Activated naive CD4-positive, alpha-beta T cell treated with anti-CD3 and anti-CD28 coated beads for 36 hours (primary cell): ENCODE results near the gene ABO. TPM values are rescaled to one million over a fixed set of nuclear protein-coding genes. Genes with fewer than 3 reads are reported as not detected.
"Not testable (repeated sequence)": the region's sequence is repeated elsewhere in the genome, so short reads cannot be mapped to it uniquely, and the experiment has no call there.

Source experiments
- CTCF ChIA-PET: fragments of 350-600 bp; sonication (Branson Sonifier 250); formaldehyde crosslinking; loops from one replicate; lab custom pipeline; 2021; ENCODE audit warnings: antibody characterized with exemption; lab: Charles Lee
- DNase-seq: peaks from one replicate; pipeline ENCODE4 v3.0.0-alpha.2; 2020
- H3K27ac Mint-ChIP-seq: one replicate; pipeline ENCODE4 v1.8.0; 2021; ENCODE audit warnings: mild to moderate bottlenecking, mixed read lengths
- H3K27me3 Mint-ChIP-seq: one replicate; pipeline ENCODE4 v1.8.0; 2021; ENCODE audit warnings: low read depth, mixed read lengths
- H3K36me3 Mint-ChIP-seq: one replicate; pipeline ENCODE4 v1.8.0; 2021; ENCODE audit warnings: low read depth, mixed read lengths
- H3K4me1 Mint-ChIP-seq: one replicate; pipeline ENCODE4 v1.8.0; 2021; ENCODE audit warnings: low read depth, mixed read lengths
- H3K4me3 Mint-ChIP-seq: one replicate; pipeline ENCODE4 v1.8.0; 2021; ENCODE audit warnings: mild to moderate bottlenecking, moderate library complexity, mixed read lengths
- H3K9me3 Mint-ChIP-seq: one replicate; pipeline ENCODE4 v1.8.0; 2021; ENCODE audit warnings: mixed read lengths
- intact Hi-C: fragments of 100-400 bp; cut with micrococcal nuclease; formaldehyde crosslinking; loops from one replicate; pipeline ENCODE4 v1.15.1; 2023
- total RNA-seq, 2 experiments: library from RNA; stranded (reverse); gene quantifications; one replicate each; pipeline ENCODE4 v1.2.3, GENCODE V29; 2021

Gene ABO
- total RNA-seq, 2 experiments from 2014 or later, result not detected

DNA sequence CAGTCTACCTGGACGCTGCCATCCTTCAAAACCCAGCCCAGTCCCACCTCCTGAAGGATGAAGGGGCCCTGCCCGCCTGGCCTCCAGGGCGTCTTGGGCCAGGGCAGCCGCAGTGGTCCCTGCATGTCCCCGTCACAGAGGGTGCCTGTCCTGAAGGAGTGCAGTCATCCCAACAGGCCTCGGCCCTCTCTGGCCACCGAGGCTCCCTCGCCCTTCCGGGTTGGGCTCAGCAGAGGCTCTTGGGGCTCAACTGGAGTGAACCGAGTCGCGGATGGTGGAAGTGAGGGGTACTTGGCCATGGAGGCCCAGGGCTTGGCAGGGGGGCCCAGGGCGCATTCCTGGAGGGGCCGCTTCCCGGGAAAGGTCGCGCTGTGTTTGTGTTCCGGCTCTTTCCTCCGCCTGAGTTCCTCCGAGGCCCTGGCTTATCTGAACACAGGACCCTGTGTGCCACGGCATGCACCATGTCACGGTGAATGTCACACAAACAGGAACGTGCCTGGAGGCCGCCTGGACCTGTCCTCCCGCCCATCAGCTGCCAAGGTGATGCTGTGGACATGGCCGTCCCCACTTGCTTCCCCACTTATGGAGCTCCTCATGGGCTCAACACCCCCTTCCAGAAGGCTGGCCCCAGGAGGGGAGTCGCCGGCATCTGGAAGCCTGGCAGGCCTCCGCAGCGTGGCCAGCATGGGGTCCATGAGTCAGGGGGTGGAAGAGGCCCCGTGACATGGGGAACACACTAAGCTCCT is 40.3 kb downstream of the ABO start:
- no peak for DNase-seq
- H3K4me1 Mint-ChIP-seq, result peaks cover 7% of the 10 kb centered on the region
- H3K36me3 Mint-ChIP-seq, result no peaks in the 10 kb centered on the region
- no peak overlapping the region for H3K4me3 Mint-ChIP-seq
- no peak overlapping the region for H3K27ac Mint-ChIP-seq
- H3K9me3 Mint-ChIP-seq, result no peaks in the 10 kb centered on the region
- CTCF ChIA-PET, result no interaction called here
- H3K27me3 Mint-ChIP-seq, result peaks cover 15% of the 10 kb centered on the region
- intact Hi-C loops, result loop anchor here (5.0 kb wide), 1 partner anchor 47 kb away; no protein-coding TSS in a partner anchor

DNA sequence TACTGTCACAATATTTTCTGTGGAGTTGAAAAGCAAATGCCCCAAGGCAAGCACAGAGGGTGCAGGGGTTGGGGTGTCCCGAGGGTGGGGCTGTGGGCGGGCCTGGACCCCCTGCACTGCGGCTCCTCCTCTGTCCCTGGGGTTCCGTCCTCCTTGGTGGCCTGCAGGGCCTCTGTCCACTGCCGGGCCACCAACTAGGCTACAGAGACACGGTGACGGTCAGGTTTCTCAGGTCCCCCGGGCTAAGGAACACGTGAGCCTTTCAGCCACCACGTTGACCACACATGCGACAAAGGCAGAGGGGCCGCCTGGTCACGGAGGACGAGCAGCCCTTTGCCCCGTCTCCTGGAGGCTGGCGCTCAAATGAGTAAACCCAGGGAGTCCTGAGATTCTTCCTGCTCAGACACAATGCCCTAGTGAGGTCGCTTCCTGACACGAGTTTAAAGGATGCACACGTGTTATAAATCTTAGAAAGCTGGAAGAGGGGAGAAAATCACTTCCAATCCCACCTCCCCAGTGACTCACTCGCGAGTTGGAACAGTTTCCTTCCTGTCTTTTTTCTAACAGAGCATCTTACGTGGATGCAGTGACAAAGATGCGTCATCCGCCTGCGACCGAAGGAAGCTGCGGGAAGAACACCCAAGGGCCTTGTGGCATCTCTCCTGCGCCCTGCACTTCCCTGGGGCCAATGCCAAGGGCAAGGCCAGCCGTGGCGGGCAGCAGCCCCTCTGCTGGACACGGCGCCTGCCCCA is 41.1 kb downstream of the ABO start:
- H3K27ac Mint-ChIP-seq, result no peak overlapping the region
- no peak for DNase-seq
- no peaks in the 10 kb centered on the region for H3K36me3 Mint-ChIP-seq
- intact Hi-C loops, result no loop called here
- H3K4me1 Mint-ChIP-seq, result peaks cover 4% of the 10 kb centered on the region
- no peaks in the 10 kb centered on the region for H3K9me3 Mint-ChIP-seq
- peaks cover 11% of the 10 kb centered on the region for H3K27me3 Mint-ChIP-seq
- CTCF ChIA-PET, result interaction anchor here (0.8 kb wide), 1 partner anchor 20 kb away, joined by 4 read pairs; no protein-coding TSS in a partner anchor
- no peak overlapping the region for H3K4me3 Mint-ChIP-seq

GRCh38 chr9:133231934-133232568 is 43.0 kb downstream of the ABO start:
- DNase-seq, H3K4me1 Mint-ChIP-seq, intact Hi-C loops, H3K27me3 Mint-ChIP-seq, CTCF ChIA-PET, H3K4me3 Mint-ChIP-seq, H3K27ac Mint-ChIP-seq, H3K9me3 Mint-ChIP-seq, H3K36me3 Mint-ChIP-seq: not testable (repeated sequence)

DNA sequence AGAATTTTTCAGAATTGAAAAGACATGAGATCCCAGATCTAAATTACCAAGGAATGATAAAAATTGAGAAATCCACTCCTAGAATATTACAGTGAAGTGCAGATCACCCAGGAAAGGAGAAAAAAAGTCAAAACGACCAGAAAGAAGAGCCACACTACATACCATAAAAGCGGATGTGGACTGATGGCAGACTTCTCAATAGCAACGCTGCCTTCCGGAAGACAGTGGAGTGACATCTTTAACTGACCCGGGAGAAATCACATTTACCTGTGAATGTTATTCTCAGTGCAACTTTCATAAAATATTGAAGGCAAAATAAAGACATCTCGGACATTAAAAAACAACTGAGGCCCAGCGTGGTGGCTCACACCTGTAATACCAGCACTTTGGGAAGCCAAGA is 44.5 kb downstream of the ABO start:
- H3K9me3 Mint-ChIP-seq, intact Hi-C loops, DNase-seq, H3K36me3 Mint-ChIP-seq, CTCF ChIA-PET, H3K27ac Mint-ChIP-seq, H3K27me3 Mint-ChIP-seq, H3K4me1 Mint-ChIP-seq, H3K4me3 Mint-ChIP-seq: not testable (repeated sequence)

GRCh38 chr9:133230093-133230492 is 44.9 kb downstream of the ABO start:
- H3K4me1 Mint-ChIP-seq, result no peaks in the 10 kb centered on the region
- no peaks in the 10 kb centered on the region for H3K36me3 Mint-ChIP-seq
- no peak overlapping the region for H3K4me3 Mint-ChIP-seq
- H3K27ac Mint-ChIP-seq, result no peak overlapping the region
- CTCF ChIA-PET, result interaction anchor here (0.9 kb wide), 1 partner anchor 9 kb away, joined by 3 read pairs; no protein-coding TSS in a partner anchor
- intact Hi-C loops, result no loop called here
- H3K9me3 Mint-ChIP-seq, result no peaks in the 10 kb centered on the region
- H3K27me3 Mint-ChIP-seq, result no peaks in the 10 kb centered on the region
- DNase-seq, result no peak

- H3K27ac Mint-ChIP-seq, CTCF ChIA-PET, H3K9me3 Mint-ChIP-seq, DNase-seq, H3K4me3 Mint-ChIP-seq, H3K27me3 Mint-ChIP-seq, intact Hi-C loops, H3K4me1 Mint-ChIP-seq, H3K36me3 Mint-ChIP-seq: not testable (repeated sequence)
These were observed 46.4 kb downstream of the ABO start for GRCh38 chr9:133228474-133229193.

GRCh38 chr9:133227996-133228395 is 47.0 kb downstream of the ABO start:
- H3K36me3 Mint-ChIP-seq, H3K9me3 Mint-ChIP-seq, intact Hi-C loops, CTCF ChIA-PET, H3K4me1 Mint-ChIP-seq, H3K27me3 Mint-ChIP-seq, H3K4me3 Mint-ChIP-seq, DNase-seq, H3K27ac Mint-ChIP-seq: not testable (repeated sequence)

GRCh38 chr9:133227242-133227860 is 47.6 kb downstream of the ABO start:
- H3K4me1 Mint-ChIP-seq, result no peaks in the 10 kb centered on the region
- H3K9me3 Mint-ChIP-seq, result no peaks in the 10 kb centered on the region
- H3K4me3 Mint-ChIP-seq, result no peak overlapping the region
- no peak for DNase-seq
- no peak overlapping the region for H3K27ac Mint-ChIP-seq
- CTCF ChIA-PET, result no interaction called here
- no peaks in the 10 kb centered on the region for H3K36me3 Mint-ChIP-seq
- peaks cover 3% of the 10 kb centered on the region for H3K27me3 Mint-ChIP-seq
- intact Hi-C loops, result no loop called here

GRCh38 chr9:133226219-133227171 is 48.5 kb downstream of the ABO start:
- Mint-ChIP-seq H3K27ac (no peak overlapping the region), H3K4me1 (no peaks in the 10 kb centered on the region), H3K36me3 (no peaks in the 10 kb centered on the region), H3K27me3 (peaks cover 4% of the 10 kb centered on the region), H3K9me3 (no peaks in the 10 kb centered on the region), H3K4me3 (no peak overlapping the region)
- DNase-seq, result no peak
- intact Hi-C loops, result no loop called here
- CTCF ChIA-PET, result no interaction called here

- no peaks in the 10 kb centered on the region for H3K9me3 Mint-ChIP-seq
- no peaks in the 10 kb centered on the region for H3K36me3 Mint-ChIP-seq
- no peak overlapping the region for H3K27ac Mint-ChIP-seq
- no peaks in the 10 kb centered on the region for H3K4me1 Mint-ChIP-seq
- CTCF ChIA-PET, result no interaction called here
- DNase-seq, result no peak
- no peak overlapping the region for H3K4me3 Mint-ChIP-seq
- intact Hi-C loops, result no loop called here
- H3K27me3 Mint-ChIP-seq, result peaks cover 15% of the 10 kb centered on the region
These were observed 49.6 kb downstream of the ABO start for GRCh38 chr9:133225171-133226011.
